Measurements from ENCODE around the gene ZMIZ2. TPM values are rescaled to one million over a fixed set of nuclear protein-coding genes. Genes with fewer than 3 reads are reported as not detected.
"Not testable (repeated sequence)": the region's sequence is repeated elsewhere in the genome, so short reads cannot be mapped to it uniquely, and the experiment has no call there.

ZMIZ2 gene
- total RNA-seq, 1 donor from 2014 or later: 47.8 TPM

- DNase-seq (ENCODE audit: low spot score): no peak
These were observed 50.1 kb downstream of the ZMIZ2 start for GRCh38 chr7:44798649-44799305.

GRCh38 chr7:44799939-44800338, 51.3 kb downstream of the ZMIZ2 start:
- DNase-seq (ENCODE audit: low spot score): no peak

- DNase-seq (ENCODE audit: low spot score): no peak
These were observed 53.2 kb downstream of the ZMIZ2 start for GRCh38 chr7:44801890-44802289.

- DNase-seq (ENCODE audit: low spot score): no peak
These were observed 53.9 kb downstream of the ZMIZ2 start for GRCh38 chr7:44802418-44803025.

GRCh38 chr7:44803828-44804519, 55.3 kb downstream of the ZMIZ2 start:
- DNase-seq (ENCODE audit: low spot score): not testable (repeated sequence)

GRCh38 chr7:44805950-44806349, 57.3 kb downstream of the ZMIZ2 start:
- no peak for DNase-seq (ENCODE audit: low spot score)

- DNase-seq (ENCODE audit: low spot score): no peak
These were observed 60.3 kb downstream of the ZMIZ2 start for GRCh38 chr7:44808914-44809393.

GRCh38 chr7:44811093-44811492, 62.4 kb downstream of the ZMIZ2 start:
- no peak for DNase-seq (ENCODE audit: low spot score)

GRCh38 chr7:44811571-44811970, 62.9 kb downstream of the ZMIZ2 start:
- DNase-seq (ENCODE audit: low spot score): no peak

- peak; percentile 37 for DNase-seq (ENCODE audit: low spot score)
These were observed 66.3 kb downstream of the ZMIZ2 start for GRCh38 chr7:44814919-44815318.

GRCh38 chr7:44819292-44819691, 70.6 kb downstream of the ZMIZ2 start:
- peak; percentile 16 for DNase-seq (ENCODE audit: low spot score)

Other genes with a start within 250 kb of the ZMIZ2 start
- 0.29 TPM for gene NPC1L1, start 207.5 kb upstream of the ZMIZ2 start, total RNA-seq
- 64.1 TPM for gene DDX56, start 174.9 kb upstream of the ZMIZ2 start, total RNA-seq
- 56.3 TPM for gene TMED4, start 166.6 kb upstream of the ZMIZ2 start, total RNA-seq
- 102 TPM for gene OGDH, start 142.2 kb upstream of the ZMIZ2 start, total RNA-seq
- gene PPIA, start 47.8 kb downstream of the ZMIZ2 start, total RNA-seq: 1,211 TPM
- gene H2AZ2, start 99.2 kb downstream of the ZMIZ2 start, total RNA-seq: 92.3 TPM
- 25.4 TPM for gene PURB, start 136.7 kb downstream of the ZMIZ2 start, total RNA-seq
- 8.7 TPM for gene MYO1G, start 230.2 kb downstream of the ZMIZ2 start, total RNA-seq

Measured in mesenteric fat pad (tissue), 1 donor.